GM12878 (cell line): ENCODE results near the gene TTC33.

Source experiments
- NFYB ChIP-seq: IDR thresholded peaks from 2 replicates; pipeline ENCODE4 v1.6.1; 2011; ENCODE audit warnings: low read depth, mild to moderate bottlenecking, low read length, improper control_type of control experiment, moderate library complexity; ENCODE audit not compliant: insufficient read depth
- SREBF2 ChIP-seq: IDR thresholded peaks from 2 replicates; pipeline ENCODE4 v1.6.1; 2012; ENCODE audit warnings: mild to moderate bottlenecking, low read length
- SUZ12 ChIP-seq: fragments of 200-600 bp; sonication (generic); IDR thresholded peaks from one replicate; pipeline ENCODE4 v1.6.1; 2018; ENCODE audit warnings: antibody characterized with exemption, mild to moderate bottlenecking; ENCODE audit not compliant: unreplicated experiment
- TF ChIP-seq, protein P1 (sequence below): fragments of 450-650 bp; IDR thresholded peaks from 2 replicates; pipeline ENCODE4 v1.6.1; 2016; ENCODE audit warnings: mild to moderate bottlenecking
- TF ChIP-seq, protein P2 (sequence below): IDR thresholded peaks from 2 replicates; pipeline ENCODE4 v1.6.1; 2011; ENCODE audit warnings: low read depth, mild to moderate bottlenecking, low read length, moderate library complexity, borderline replicate concordance; ENCODE audit errors: extremely low read depth
- TF ChIP-seq, protein P3 (sequence below): IDR thresholded peaks from 2 replicates; pipeline ENCODE4 v1.6.1; 2012; ENCODE audit warnings: low read depth, low read length, improper control_type of control experiment
- TF ChIP-seq, protein P4 (sequence below): fragments of 450-650 bp; formaldehyde crosslinking; IDR thresholded peaks from 2 replicates; pipeline ENCODE4 v1.4.0; 2020; ENCODE audit warnings: mild to moderate bottlenecking, moderate library complexity

DNA sequence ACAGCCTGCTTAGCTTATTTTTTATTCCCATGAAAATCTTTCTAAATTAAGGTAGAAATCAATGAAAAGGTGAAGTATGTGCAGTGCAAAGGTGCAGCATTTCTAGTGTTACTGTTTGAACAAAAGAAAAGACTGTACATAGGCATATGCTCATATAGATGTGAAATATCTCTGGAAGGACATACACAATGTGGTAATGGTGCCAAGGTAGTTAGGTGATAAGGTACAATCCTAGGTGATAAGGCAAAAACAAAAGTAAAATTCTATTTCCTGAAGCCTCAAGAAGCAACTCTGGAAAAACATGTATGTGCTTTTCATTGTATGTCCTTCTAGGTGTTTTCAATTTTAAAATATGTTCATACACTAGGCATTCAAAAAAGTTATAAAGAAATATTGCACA is 215.5 kb downstream of the TTC33 start:
- TF ChIP-seq NFYB (no peak), SUZ12 (no peak), SREBF2 (no peak)
- TF ChIP-seq, protein P1, sequence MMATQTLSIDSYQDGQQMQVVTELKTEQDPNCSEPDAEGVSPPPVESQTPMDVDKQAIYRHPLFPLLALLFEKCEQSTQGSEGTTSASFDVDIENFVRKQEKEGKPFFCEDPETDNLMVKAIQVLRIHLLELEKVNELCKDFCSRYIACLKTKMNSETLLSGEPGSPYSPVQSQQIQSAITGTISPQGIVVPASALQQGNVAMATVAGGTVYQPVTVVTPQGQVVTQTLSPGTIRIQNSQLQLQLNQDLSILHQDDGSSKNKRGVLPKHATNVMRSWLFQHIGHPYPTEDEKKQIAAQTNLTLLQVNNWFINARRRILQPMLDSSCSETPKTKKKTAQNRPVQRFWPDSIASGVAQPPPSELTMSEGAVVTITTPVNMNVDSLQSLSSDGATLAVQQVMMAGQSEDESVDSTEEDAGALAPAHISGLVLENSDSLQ: no peak
- TF ChIP-seq, protein P2, sequence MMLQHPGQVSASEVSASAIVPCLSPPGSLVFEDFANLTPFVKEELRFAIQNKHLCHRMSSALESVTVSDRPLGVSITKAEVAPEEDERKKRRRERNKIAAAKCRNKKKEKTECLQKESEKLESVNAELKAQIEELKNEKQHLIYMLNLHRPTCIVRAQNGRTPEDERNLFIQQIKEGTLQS: no peak
- TF ChIP-seq, protein P3, sequence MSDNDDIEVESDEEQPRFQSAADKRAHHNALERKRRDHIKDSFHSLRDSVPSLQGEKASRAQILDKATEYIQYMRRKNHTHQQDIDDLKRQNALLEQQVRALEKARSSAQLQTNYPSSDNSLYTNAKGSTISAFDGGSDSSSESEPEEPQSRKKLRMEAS: no peak
- TF ChIP-seq, protein P4, sequence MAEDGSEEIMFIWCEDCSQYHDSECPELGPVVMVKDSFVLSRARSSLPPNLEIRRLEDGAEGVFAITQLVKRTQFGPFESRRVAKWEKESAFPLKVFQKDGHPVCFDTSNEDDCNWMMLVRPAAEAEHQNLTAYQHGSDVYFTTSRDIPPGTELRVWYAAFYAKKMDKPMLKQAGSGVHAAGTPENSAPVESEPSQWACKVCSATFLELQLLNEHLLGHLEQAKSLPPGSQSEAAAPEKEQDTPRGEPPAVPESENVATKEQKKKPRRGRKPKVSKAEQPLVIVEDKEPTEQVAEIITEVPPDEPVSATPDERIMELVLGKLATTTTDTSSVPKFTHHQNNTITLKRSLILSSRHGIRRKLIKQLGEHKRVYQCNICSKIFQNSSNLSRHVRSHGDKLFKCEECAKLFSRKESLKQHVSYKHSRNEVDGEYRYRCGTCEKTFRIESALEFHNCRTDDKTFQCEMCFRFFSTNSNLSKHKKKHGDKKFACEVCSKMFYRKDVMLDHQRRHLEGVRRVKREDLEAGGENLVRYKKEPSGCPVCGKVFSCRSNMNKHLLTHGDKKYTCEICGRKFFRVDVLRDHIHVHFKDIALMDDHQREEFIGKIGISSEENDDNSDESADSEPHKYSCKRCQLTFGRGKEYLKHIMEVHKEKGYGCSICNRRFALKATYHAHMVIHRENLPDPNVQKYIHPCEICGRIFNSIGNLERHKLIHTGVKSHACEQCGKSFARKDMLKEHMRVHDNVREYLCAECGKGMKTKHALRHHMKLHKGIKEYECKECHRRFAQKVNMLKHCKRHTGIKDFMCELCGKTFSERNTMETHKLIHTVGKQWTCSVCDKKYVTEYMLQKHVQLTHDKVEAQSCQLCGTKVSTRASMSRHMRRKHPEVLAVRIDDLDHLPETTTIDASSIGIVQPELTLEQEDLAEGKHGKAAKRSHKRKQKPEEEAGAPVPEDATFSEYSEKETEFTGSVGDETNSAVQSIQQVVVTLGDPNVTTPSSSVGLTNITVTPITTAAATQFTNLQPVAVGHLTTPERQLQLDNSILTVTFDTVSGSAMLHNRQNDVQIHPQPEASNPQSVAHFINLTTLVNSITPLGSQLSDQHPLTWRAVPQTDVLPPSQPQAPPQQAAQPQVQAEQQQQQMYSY (CRISPR knock-in tag): no peak
